ENCODE results near the gene COX8C. TPM values are rescaled to one million over a fixed set of nuclear protein-coding genes. Genes with fewer than 3 reads are reported as not detected.

COX8C gene
- total RNA-seq, 1 experiment from 2014 or later, result not detected

GRCh38 chr14:93368996-93369712, 22.2 kb downstream of the COX8C start:
- ATAC-seq (no peak), DNase-seq (ENCODE audit: low read depth, low spot score) (no peak)
- in situ Hi-C loops (cut with HindIII; ENCODE audit: low pct_unique_long_range_greater_than_20kb, low sequenced_read_pairs) (no loop called here), intact Hi-C loops (cut with micrococcal nuclease; ENCODE audit: unreplicated experiment) (no loop called here)
- Histone ChIP-seq H3K4me3 (ENCODE audit: low read depth in 2 of 2, low read length in 2 of 2) (no peak overlapping the region), H3K27me3 (ENCODE audit: control insufficient read depth, insufficient read depth, low read length) (no peaks in the 10 kb centered on the region), H3K27ac (ENCODE audit: low read length) (no peak overlapping the region), H3K36me3 (ENCODE audit: control insufficient read depth, insufficient read depth, low read length) (no peaks in the 10 kb centered on the region), H3K4me1 (ENCODE audit: control insufficient read depth, insufficient read depth, low read length) (no peaks in the 10 kb centered on the region), H3K9me3 (ENCODE audit: control insufficient read depth, insufficient read depth, low read depth, low read length) (no peaks in the 10 kb centered on the region)
- ChIA-PET CTCF (no interaction called here), POLR2A (no interaction called here)
- BruUV-seq (replicated peaks), result no TSS peak
- TF ChIP-seq POLR2AphosphoS5 (IDR thresholded peaks at IDR 0.05; ENCODE audit: low read depth, low read length) (no peak), REST (IDR thresholded peaks at IDR 0.05; ENCODE audit: insufficient read depth in 1 of 2, low read depth in 2 of 2, low read length in 1 of 2) (no peak), TCF7L2 (IDR thresholded peaks at IDR 0.05; ENCODE audit: low read depth, low read length) (no peak), SIN3A (IDR thresholded peaks at IDR 0.05; ENCODE audit: borderline replicate concordance, insufficient read depth, low read depth, low read length) (no peak)
- TF ChIP-seq, protein P1, sequence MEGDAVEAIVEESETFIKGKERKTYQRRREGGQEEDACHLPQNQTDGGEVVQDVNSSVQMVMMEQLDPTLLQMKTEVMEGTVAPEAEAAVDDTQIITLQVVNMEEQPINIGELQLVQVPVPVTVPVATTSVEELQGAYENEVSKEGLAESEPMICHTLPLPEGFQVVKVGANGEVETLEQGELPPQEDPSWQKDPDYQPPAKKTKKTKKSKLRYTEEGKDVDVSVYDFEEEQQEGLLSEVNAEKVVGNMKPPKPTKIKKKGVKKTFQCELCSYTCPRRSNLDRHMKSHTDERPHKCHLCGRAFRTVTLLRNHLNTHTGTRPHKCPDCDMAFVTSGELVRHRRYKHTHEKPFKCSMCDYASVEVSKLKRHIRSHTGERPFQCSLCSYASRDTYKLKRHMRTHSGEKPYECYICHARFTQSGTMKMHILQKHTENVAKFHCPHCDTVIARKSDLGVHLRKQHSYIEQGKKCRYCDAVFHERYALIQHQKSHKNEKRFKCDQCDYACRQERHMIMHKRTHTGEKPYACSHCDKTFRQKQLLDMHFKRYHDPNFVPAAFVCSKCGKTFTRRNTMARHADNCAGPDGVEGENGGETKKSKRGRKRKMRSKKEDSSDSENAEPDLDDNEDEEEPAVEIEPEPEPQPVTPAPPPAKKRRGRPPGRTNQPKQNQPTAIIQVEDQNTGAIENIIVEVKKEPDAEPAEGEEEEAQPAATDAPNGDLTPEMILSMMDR (IDR thresholded peaks at IDR 0.05), result no peak

GRCh38 chr14:93369713-93370266, 22.8 kb downstream of the COX8C start:
- ChIA-PET POLR2A (no interaction called here), CTCF (no interaction called here)
- intact Hi-C loops (cut with micrococcal nuclease; ENCODE audit: unreplicated experiment) (no loop called here), in situ Hi-C loops (cut with HindIII; ENCODE audit: low pct_unique_long_range_greater_than_20kb, low sequenced_read_pairs) (no loop called here)
- no peak for TF ChIP-seq POLR2AphosphoS5 (IDR thresholded peaks at IDR 0.05; ENCODE audit: low read depth, low read length)
- TF ChIP-seq SIN3A (IDR thresholded peaks at IDR 0.05; ENCODE audit: borderline replicate concordance, insufficient read depth, low read depth, low read length), result no peak
- no peak for TF ChIP-seq REST (IDR thresholded peaks at IDR 0.05; ENCODE audit: insufficient read depth in 1 of 2, low read depth in 2 of 2, low read length in 1 of 2)
- TF ChIP-seq TCF7L2 (IDR thresholded peaks at IDR 0.05; ENCODE audit: low read depth, low read length), result no peak
- TF ChIP-seq, protein P1 (IDR thresholded peaks at IDR 0.05), result no peak
- BruUV-seq (replicated peaks), result no TSS peak
- H3K4me3 ChIP-seq (ENCODE audit: low read depth in 2 of 2, low read length in 2 of 2), result no peak overlapping the region
- no peak for ATAC-seq
- no peaks in the 10 kb centered on the region for H3K4me1 ChIP-seq (ENCODE audit: control insufficient read depth, insufficient read depth, low read length)
- H3K27ac ChIP-seq (ENCODE audit: low read length), result no peak overlapping the region
- no peaks in the 10 kb centered on the region for H3K27me3 ChIP-seq (ENCODE audit: control insufficient read depth, insufficient read depth, low read length)
- H3K36me3 ChIP-seq (ENCODE audit: control insufficient read depth, insufficient read depth, low read length), result no peaks in the 10 kb centered on the region
- no peak for DNase-seq (ENCODE audit: low read depth, low spot score)
- no peaks in the 10 kb centered on the region for H3K9me3 ChIP-seq (ENCODE audit: control insufficient read depth, insufficient read depth, low read depth, low read length)
